A549 (cell line): ENCODE data around the gene TPI1.

ENCODE experiments used
- POLR2AphosphoS2 ChIP-seq: conservative IDR thresholded peaks from 2 replicates; pipeline ENCODE4 v1.6.1; 2012; ENCODE audit warnings: low read length, improper control_type of control experiment, inconsistent platforms
- TF ChIP-seq, protein P1 (sequence below): fragments of >200 bp; sonication (Bioruptor Twin); formaldehyde crosslinking; IDR thresholded peaks from 3 replicates; pipeline ENCODE4 v1.5.1; 2016

DNA sequence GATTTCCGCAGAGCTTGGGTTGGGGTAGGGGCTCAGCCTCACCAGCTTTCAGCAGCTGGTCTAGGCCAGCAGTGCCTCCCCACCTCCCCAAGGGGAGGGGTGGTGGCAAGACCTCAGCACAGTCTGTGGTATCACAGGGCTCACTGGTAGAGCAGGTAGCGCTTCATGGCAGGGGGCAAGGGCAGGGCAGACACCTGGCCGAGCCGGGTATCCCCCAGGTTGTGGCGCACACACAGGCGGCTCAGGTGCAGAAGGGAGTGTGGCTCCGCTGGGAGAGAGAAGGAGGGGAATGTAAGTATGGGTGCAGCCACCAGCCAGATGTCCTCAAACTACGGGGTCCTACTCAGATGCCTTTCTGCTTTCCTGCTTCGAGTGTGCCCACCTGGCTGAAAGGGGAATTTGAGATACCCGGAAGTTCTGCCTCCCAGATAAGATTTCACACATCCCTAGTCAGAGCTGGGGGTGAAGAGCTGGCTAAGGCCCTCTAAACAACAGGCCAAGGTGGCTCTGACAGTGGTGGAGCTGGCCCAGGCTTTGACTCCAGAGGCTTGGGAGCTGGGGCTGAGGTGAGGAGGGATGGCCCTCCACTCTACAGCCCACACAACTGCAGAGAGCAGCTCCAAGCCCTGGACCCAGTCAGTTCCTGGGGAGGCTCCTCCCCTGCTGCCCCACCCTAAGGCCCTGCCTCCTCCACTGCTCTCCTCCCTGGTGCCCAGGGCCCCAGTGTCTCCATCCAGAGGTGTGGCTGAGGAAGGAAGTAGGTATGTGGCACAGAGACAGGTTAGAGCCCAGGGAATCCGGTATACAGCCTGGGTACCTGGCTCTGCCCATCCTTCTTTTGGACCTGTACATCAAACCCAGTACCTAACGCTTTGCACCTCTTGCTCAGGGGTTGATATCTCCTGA lies 4.0 kb downstream of the TPI1 start:
- TF ChIP-seq, protein P1, sequence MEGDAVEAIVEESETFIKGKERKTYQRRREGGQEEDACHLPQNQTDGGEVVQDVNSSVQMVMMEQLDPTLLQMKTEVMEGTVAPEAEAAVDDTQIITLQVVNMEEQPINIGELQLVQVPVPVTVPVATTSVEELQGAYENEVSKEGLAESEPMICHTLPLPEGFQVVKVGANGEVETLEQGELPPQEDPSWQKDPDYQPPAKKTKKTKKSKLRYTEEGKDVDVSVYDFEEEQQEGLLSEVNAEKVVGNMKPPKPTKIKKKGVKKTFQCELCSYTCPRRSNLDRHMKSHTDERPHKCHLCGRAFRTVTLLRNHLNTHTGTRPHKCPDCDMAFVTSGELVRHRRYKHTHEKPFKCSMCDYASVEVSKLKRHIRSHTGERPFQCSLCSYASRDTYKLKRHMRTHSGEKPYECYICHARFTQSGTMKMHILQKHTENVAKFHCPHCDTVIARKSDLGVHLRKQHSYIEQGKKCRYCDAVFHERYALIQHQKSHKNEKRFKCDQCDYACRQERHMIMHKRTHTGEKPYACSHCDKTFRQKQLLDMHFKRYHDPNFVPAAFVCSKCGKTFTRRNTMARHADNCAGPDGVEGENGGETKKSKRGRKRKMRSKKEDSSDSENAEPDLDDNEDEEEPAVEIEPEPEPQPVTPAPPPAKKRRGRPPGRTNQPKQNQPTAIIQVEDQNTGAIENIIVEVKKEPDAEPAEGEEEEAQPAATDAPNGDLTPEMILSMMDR: no peak
- TF ChIP-seq POLR2AphosphoS2: peak; percentile 79
